Stomach smooth muscle (tissue), 2 donors: Measurements from ENCODE around the gene FMN1.

Experiments used
- H3K27ac ChIP-seq: one replicate; pipeline ENCODE4 v1.7.0; 2013; ENCODE audit warnings: mild to moderate bottlenecking, low read length, inconsistent platforms
- H3K27me3 ChIP-seq, 2 donors: one replicate each; pipeline ENCODE4 v1.7.0; 2013; ENCODE audit warnings: low read length in 2 of 2; ENCODE audit not compliant: insufficient read depth in 2 of 2, control insufficient read depth in 1 of 2
- H3K36me3 ChIP-seq, 2 donors: one replicate each; pipeline ENCODE4 v1.7.0; 2013; ENCODE audit warnings: low read length in 2 of 2; ENCODE audit not compliant: control insufficient read depth in 2 of 2, insufficient read depth in 2 of 2
- H3K4me1 ChIP-seq: one replicate; pipeline ENCODE4 v1.7.0; 2013; ENCODE audit warnings: low read length; ENCODE audit not compliant: control insufficient read depth, insufficient read depth
- H3K4me3 ChIP-seq, 2 donors: one replicate each; pipeline ENCODE4 v1.7.0; 2013; ENCODE audit warnings: low read length in 2 of 2
- H3K9ac ChIP-seq, 2 donors: one replicate each; pipeline ENCODE4 v1.7.0; 2013; ENCODE audit warnings: low read length in 2 of 2, mild to moderate bottlenecking in 1 of 2
- H3K9me3 ChIP-seq, 2 donors: one replicate each; pipeline ENCODE4 v1.7.0; 2013; ENCODE audit warnings: low read length in 2 of 2; ENCODE audit not compliant: control insufficient read depth in 2 of 2
- donor health status: healthy.
- donor health status: Pancreatic carcinoma.

FMN1 gene

DNA sequence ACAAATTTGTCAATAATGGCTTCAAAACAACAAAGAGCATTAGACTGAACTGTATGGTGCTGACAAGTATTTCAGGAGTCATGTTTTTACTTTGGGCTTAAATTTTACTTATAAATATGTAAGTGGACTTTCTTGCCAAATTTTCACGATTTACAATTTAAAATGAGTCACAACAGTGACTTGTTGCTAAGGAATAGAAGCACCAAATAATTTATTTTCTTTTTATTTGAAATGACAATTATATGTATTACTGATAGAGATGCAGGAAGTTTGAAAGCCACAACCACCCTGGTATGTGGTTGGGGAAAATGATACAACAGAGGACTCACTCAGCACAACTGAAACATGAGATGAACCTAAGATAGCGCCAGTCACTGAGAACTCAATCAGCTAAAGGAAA lies 90.3 kb downstream of the FMN1 start:
- no peaks in the 10 kb centered on the region for H3K27me3 ChIP-seq
- H3K27ac ChIP-seq: no peak overlapping the region
- no peaks in the 10 kb centered on the region for H3K4me1 ChIP-seq
- H3K4me3 ChIP-seq: no peak overlapping the region
- no peak overlapping the region for H3K9ac ChIP-seq
- no peaks in the 10 kb centered on the region for H3K9me3 ChIP-seq
- H3K36me3 ChIP-seq: no peaks in the 10 kb centered on the region

DNA sequence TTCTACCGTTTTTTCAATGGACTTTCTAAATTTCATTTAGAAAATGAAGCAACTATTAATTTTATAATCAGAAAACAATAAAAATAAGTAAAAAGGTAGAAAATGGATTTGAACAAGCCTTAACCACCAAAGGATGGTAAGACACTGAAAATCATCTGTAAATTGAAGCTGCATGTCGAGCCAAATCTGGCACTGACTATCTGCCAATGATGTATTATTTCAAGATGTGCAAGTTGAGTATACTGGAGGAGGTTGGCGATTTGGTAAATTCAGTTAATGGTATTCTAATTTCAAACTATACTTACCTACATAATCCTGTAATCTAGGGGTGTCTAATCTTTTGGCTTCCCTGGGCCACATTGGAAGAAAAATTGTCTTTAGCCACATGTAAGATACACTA lies 93.5 kb downstream of the FMN1 start:
- no peaks in the 10 kb centered on the region for H3K36me3 ChIP-seq
- no peaks in the 10 kb centered on the region for H3K4me1 ChIP-seq
- no peak overlapping the region for H3K4me3 ChIP-seq
- no peaks in the 10 kb centered on the region for H3K9me3 ChIP-seq
- H3K27ac ChIP-seq: no peak overlapping the region
- no peak overlapping the region for H3K9ac ChIP-seq
- no peaks in the 10 kb centered on the region for H3K27me3 ChIP-seq

DNA sequence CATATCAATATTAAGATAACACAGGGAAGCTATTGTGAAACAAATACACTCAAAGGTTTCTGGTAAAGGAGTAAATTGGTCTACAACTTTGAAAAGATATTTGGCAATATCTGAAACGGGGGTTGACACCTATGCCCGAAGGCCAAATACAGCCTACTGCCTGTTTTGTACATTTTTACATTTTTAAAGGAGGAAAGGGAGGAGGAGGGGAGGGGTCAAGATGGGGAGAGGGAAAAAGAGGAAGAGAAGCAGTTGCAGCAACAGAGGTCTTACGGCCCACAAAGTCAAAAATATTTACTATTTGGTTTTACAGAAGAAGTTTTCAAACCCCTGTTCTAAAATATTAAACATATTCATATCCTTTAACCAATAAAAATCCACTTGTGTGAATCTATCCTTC lies 94.2 kb downstream of the FMN1 start:
- H3K9me3 ChIP-seq: no peaks in the 10 kb centered on the region
- no peaks in the 10 kb centered on the region for H3K27me3 ChIP-seq
- H3K4me1 ChIP-seq: no peaks in the 10 kb centered on the region
- H3K36me3 ChIP-seq: no peaks in the 10 kb centered on the region
- no peak overlapping the region for H3K27ac ChIP-seq
- no peak overlapping the region for H3K9ac ChIP-seq
- no peak overlapping the region for H3K4me3 ChIP-seq

DNA sequence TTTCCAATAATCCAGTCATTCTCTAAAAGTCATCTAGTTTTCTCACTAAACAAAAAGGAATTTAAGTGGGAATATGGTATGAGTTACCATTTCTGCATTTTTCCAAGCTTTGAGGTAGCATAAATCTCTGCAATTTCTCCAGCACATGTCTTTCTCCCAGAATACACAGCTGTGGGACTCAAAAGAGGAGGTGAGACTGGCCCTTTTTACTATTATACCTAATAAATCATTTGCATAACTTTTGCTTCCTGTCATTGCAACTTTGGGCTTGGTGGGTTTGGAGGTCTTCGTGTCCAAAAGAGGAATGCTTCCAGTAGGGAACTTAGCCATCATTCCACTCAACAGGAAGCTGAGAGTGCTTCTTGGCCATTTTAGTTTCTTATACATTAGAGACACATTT lies 94.8 kb downstream of the FMN1 start:
- Histone ChIP-seq H3K27me3 (no peaks in the 10 kb centered on the region), H3K36me3 (no peaks in the 10 kb centered on the region), H3K9ac (no peak overlapping the region), H3K27ac (no peak overlapping the region), H3K9me3 (no peaks in the 10 kb centered on the region), H3K4me3 (no peak overlapping the region), H3K4me1 (no peaks in the 10 kb centered on the region)

DNA sequence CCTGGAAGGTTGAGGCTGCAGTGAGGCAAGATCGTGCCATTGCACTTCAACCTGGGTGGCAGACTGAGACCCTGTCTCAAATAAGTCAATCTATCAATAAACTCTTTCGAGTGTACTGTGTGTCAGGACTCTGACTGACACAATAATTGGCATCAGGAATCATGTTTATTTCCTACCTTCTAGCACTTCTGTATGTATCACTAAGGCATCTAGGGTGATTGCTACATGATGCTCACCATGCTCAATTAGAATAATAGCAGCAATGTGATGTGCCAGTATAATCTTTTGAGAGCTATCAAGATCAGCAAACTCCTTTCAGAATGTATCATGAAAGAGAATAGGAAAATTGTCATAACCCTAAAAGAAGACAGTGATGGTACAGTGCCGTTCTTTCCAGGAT lies 95.3 kb downstream of the FMN1 start:
- Histone ChIP-seq H3K9me3 (no peaks in the 10 kb centered on the region), H3K4me3 (no peak overlapping the region), H3K27ac (no peak overlapping the region), H3K9ac (no peak overlapping the region), H3K27me3 (no peaks in the 10 kb centered on the region), H3K36me3 (no peaks in the 10 kb centered on the region), H3K4me1 (no peaks in the 10 kb centered on the region)

DNA sequence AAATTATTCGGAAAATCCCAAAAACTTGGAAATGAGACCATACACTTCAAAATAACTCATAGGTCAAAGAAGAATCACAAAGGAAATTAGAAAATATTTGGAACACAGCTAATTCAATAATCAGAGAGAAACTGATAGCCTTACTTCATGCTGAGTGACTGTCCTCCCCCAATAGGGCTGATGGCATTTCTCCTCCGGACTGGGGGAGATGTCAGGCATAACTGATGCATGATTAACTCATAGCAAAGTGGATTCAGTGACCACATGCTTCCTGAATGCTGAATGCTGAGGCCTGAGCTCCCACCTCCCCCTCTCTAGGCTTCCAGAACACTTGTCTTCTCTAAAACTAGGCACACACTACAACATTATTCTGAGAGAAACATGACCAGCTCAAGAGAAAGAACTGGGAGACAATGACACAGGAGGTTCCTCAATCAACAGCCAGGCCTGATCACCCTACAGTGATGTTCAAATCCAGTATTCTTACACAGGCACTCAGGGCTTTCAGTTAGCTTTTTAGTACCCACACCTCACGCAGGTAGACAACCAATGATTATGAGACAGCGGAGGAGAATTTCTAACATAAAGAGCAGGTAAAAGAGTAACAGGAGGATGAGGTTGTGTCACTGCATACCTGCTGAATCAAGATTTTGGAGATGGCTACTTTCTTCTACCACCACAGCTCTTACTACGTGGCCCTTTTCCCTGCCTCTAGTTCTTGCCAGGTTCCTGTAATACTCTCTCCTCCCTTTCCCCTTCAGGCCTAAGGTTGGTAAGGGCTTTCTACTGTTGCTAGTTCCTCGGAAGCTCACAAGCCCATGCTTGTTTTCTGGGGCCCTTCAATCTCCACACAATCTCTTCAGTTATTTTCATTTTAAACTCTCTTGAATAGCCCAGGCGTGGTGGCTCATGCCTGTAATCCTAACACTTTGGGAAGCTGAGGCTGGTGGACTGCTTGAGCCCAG lies 96.1 kb downstream of the FMN1 start:
- Histone ChIP-seq H3K27ac (no peak overlapping the region), H3K4me3 (no peak overlapping the region), H3K36me3 (no peaks in the 10 kb centered on the region), H3K9ac (no peak overlapping the region), H3K27me3 (no peaks in the 10 kb centered on the region), H3K9me3 (no peaks in the 10 kb centered on the region), H3K4me1 (no peaks in the 10 kb centered on the region)

DNA sequence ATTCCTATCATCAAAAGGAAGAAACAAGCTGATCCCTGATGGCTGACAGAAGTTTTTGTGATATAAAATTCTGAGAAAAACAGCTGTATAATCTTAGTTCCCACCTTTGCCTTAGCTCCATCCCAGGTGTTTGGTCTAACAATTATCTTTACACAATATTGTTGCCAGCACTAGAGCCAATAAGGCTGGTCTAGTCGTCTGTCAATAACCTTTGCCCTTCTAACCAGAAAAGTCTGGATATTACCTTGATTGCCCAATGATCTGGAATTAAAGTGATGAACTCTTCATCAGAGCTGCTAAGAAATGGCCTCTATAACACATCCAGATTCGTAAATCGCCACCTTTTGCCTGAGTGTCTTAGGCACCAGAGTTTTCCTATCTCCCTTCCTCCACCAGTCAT lies 98.4 kb downstream of the FMN1 start:
- H3K9ac ChIP-seq: no peak overlapping the region
- no peaks in the 10 kb centered on the region for H3K36me3 ChIP-seq
- no peak overlapping the region for H3K27ac ChIP-seq
- peaks cover 3% of the 10 kb centered on the region for H3K4me1 ChIP-seq
- H3K4me3 ChIP-seq: no peak overlapping the region
- H3K9me3 ChIP-seq: no peaks in the 10 kb centered on the region
- no peaks in the 10 kb centered on the region for H3K27me3 ChIP-seq

DNA sequence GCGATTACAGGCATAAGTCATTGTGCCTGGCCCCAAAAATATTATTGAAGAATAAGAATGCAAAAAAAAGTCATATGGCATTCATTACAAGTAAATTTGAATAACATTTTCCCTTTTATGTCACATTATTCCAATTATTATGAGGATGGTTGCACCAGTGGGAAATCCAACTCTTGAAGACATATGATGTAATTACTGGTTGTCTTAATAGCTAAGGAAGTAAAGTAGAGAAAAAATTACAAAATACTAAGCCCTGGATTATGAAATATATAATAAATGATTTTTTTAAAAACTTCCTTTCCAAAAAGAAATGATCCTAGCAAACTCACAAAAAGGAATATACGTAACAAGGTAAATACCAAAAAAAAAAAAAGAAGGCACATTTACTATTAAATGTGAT lies 98.9 kb downstream of the FMN1 start:
- Histone ChIP-seq H3K9me3 (no peaks in the 10 kb centered on the region), H3K27me3 (no peaks in the 10 kb centered on the region), H3K4me1 (peaks cover 3% of the 10 kb centered on the region), H3K9ac (no peak overlapping the region), H3K36me3 (no peaks in the 10 kb centered on the region), H3K27ac (no peak overlapping the region), H3K4me3 (no peak overlapping the region)

DNA sequence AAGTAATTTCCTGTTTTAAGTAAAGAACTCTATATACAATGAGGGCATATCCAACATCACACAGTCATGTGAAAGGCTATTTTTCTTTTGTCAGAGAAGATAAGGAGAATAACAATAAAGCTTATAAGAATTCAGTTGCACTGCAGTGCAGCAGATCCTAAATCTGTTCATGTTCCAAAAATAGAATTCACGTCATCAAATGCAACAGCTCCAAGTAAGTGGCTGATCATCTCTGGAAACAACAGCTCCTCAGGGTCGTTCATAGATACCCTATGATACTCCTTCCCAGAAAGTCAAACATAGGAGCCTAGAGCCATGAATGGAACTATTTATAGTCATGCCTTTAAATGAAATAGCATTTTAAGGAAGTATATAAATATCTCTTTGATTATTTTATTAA lies 100.2 kb downstream of the FMN1 start:
- Histone ChIP-seq H3K27ac (no peak overlapping the region), H3K4me3 (no peak overlapping the region), H3K27me3 (no peaks in the 10 kb centered on the region), H3K4me1 (peaks cover 10% of the 10 kb centered on the region), H3K9ac (no peak overlapping the region), H3K36me3 (no peaks in the 10 kb centered on the region), H3K9me3 (no peaks in the 10 kb centered on the region)

DNA sequence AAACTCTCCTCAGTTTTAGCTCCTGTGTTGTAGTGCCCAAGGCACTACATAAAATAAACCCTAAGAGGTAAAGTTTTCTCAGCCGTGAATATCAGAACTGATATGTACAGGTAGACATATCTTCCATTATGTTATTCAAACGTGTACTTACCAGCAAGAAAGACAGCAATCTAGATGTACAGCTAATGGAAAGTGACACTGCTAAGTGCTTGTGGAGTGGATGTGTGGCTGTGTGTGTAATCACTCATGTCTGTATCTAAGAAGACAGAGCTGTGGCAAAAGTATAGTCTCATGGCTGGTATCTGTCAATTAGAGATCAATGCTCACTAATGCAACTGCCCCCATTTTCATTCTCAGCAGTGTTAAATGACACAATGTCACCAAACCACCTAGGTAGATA lies 101.3 kb downstream of the FMN1 start:
- Histone ChIP-seq H3K9ac (no peak overlapping the region), H3K4me1 (peaks cover 14% of the 10 kb centered on the region), H3K4me3 (no peak overlapping the region), H3K27ac (no peak overlapping the region), H3K27me3 (no peaks in the 10 kb centered on the region), H3K36me3 (no peaks in the 10 kb centered on the region), H3K9me3 (no peaks in the 10 kb centered on the region)

DNA sequence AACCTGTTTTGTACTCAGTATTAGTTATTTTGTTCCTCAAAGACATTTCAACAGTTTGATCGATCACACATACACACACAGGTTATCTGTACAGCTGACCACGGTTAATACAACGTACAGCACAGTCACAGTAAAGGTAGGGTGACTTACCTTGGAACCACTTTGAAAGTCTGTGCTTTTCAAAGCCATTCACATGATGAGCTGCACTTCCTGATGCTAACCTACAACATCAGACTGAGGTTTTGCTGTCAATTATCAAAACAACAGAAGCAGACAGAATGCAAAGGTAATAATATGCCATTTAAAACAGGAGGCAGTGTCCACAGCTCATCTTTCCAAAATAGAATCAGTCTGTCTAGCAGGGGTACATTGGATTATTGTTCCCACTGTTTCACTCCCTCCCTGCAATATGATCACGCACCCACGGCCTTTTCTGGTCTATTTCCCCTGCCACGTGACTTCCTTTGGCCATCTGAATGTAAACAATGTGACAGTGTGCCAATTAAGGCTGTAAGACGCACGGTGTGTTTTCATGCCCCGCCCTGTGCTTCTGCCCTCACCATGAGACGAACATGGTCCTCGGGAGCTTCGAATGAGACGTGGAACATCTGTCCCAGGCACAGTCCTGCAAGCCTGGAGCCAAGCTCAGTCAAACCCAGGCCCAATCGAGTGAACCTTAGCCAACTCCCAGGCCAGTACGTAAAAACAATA lies 102.4 kb downstream of the FMN1 start:
- H3K9ac ChIP-seq: no peak overlapping the region
- no peak overlapping the region for H3K27ac ChIP-seq
- no peaks in the 10 kb centered on the region for H3K9me3 ChIP-seq
- peaks cover 14% of the 10 kb centered on the region for H3K4me1 ChIP-seq
- no peaks in the 10 kb centered on the region for H3K27me3 ChIP-seq
- no peak overlapping the region for H3K4me3 ChIP-seq
- H3K36me3 ChIP-seq: no peaks in the 10 kb centered on the region
